Measurements from ENCODE around the gene SLC22A23.

GRCh38 chr6:3449750-3450305 lies 7.0 kb downstream of the SLC22A23 start:
- TF ChIP-seq, protein P1, sequence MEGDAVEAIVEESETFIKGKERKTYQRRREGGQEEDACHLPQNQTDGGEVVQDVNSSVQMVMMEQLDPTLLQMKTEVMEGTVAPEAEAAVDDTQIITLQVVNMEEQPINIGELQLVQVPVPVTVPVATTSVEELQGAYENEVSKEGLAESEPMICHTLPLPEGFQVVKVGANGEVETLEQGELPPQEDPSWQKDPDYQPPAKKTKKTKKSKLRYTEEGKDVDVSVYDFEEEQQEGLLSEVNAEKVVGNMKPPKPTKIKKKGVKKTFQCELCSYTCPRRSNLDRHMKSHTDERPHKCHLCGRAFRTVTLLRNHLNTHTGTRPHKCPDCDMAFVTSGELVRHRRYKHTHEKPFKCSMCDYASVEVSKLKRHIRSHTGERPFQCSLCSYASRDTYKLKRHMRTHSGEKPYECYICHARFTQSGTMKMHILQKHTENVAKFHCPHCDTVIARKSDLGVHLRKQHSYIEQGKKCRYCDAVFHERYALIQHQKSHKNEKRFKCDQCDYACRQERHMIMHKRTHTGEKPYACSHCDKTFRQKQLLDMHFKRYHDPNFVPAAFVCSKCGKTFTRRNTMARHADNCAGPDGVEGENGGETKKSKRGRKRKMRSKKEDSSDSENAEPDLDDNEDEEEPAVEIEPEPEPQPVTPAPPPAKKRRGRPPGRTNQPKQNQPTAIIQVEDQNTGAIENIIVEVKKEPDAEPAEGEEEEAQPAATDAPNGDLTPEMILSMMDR (IDR thresholded peaks at IDR 0.05): no peak
- TF ChIP-seq ZNF416 (CRISPR knock-in tag; IDR thresholded peaks at IDR 0.05) (no peak), NR1H2 (CRISPR knock-in tag; IDR thresholded peaks at IDR 0.05) (no peak), NR2C2 (CRISPR knock-in tag; IDR thresholded peaks at IDR 0.05) (no peak), CREM (CRISPR knock-in tag; IDR thresholded peaks at IDR 0.05) (no peak), MLX (CRISPR knock-in tag; IDR thresholded peaks at IDR 0.05) (no peak), ZNF121 (CRISPR knock-in tag; IDR thresholded peaks at IDR 0.05) (no peak), ETV6 (CRISPR knock-in tag; IDR thresholded peaks at IDR 0.05) (no peak), ESRRA (CRISPR knock-in tag; IDR thresholded peaks at IDR 0.05; ENCODE audit: borderline replicate concordance) (no peak), ZNF317 (CRISPR knock-in tag; IDR thresholded peaks at IDR 0.05; ENCODE audit: borderline replicate concordance, low read depth) (no peak)
- TF ChIP-seq, protein P2, sequence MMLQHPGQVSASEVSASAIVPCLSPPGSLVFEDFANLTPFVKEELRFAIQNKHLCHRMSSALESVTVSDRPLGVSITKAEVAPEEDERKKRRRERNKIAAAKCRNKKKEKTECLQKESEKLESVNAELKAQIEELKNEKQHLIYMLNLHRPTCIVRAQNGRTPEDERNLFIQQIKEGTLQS (CRISPR knock-in tag; conservative IDR thresholded peaks at IDR 0.05): no peak
- TF ChIP-seq, protein P3, sequence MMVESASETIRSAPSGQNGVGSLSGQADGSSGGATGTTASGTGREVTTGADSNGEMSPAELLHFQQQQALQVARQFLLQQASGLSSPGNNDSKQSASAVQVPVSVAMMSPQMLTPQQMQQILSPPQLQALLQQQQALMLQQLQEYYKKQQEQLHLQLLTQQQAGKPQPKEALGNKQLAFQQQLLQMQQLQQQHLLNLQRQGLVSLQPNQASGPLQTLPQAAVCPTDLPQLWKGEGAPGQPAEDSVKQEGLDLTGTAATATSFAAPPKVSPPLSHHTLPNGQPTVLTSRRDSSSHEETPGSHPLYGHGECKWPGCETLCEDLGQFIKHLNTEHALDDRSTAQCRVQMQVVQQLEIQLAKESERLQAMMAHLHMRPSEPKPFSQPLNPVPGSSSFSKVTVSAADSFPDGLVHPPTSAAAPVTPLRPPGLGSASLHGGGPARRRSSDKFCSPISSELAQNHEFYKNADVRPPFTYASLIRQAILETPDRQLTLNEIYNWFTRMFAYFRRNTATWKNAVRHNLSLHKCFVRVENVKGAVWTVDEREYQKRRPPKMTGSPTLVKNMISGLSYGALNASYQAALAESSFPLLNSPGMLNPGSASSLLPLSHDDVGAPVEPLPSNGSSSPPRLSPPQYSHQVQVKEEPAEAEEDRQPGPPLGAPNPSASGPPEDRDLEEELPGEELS (CRISPR knock-in tag; IDR thresholded peaks at IDR 0.05): no peak
- TF ChIP-seq, protein P4, sequence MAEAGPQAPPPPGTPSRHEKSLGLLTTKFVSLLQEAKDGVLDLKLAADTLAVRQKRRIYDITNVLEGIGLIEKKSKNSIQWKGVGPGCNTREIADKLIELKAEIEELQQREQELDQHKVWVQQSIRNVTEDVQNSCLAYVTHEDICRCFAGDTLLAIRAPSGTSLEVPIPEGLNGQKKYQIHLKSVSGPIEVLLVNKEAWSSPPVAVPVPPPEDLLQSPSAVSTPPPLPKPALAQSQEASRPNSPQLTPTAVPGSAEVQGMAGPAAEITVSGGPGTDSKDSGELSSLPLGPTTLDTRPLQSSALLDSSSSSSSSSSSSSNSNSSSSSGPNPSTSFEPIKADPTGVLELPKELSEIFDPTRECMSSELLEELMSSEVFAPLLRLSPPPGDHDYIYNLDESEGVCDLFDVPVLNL (CRISPR knock-in tag; IDR thresholded peaks at IDR 0.05; ENCODE audit: borderline replicate concordance, low read depth): no peak
